Cardiac atrium fibroblast (primary cell): ENCODE results near the gene C6. TPM values are rescaled to one million over a fixed set of nuclear protein-coding genes. Genes with fewer than 3 reads are reported as not detected.

Source experiments
- total RNA-seq: library from RNA; depleted of rRNA; stranded (reverse); fragments of >200 nt; gene quantifications from 2 replicates; pipeline ENCODE4 v1.2.3, GENCODE V29; 2015

Gene C6
- 24.5 and 26.9 TPM in 2 replicates for total RNA-seq

DNA sequence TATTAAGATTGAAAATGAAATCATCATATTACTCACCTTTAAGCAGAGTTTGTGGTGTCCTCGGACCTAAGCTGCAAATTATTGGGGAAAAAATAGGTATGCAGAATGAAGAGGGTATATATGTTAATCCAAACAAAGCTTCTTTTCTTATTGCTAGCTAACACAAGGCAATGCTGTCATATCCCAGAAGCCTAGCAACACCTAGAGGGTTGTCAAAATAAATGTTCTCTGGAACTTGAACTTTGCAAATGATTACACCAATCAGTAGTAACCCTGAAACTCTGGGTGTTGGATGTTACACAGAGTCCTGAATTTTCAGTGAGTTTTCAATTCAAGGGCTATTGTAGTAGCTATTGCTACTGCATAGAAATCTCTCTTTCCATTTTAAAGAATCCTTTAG, at the start of gene C6:
Gene C6 (minus strand): TSS at position 193 of the 400 bp plus-strand sequence. CDS start 10,302 bp downstream, outside the sequence.

Other genes starting within 250 kb of the C6 start
- gene MROH2B, start 142.2 kb downstream of the C6 start, total RNA-seq = not detected in 2 replicates